ENCODE measurements around the gene RRP9.

The RRP9 gene

DNA sequence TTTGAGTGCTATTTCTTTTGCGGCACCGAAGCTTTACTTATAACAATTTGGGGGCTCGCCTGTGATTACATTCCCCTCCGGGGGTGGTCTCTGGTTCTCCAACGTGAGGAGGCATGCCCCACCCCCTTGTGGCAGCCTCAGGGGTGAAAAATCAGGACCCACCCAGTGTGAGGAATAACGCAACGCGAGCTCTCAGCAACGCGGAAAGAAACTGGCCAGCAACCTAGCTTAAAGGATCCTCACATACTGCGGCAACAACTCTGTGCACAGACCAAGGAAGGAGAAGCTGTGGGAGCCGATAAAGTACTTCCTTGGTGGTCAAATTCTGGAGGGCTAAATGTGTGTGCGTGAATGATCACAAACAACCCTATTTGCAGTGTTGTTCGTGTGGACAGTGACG is 44.3 kb downstream of the RRP9 start:
- Histone ChIP-seq H3K27me3 (no peaks in the 10 kb centered on the region), H3K36me3 (no peaks in the 10 kb centered on the region), H3K27ac (no peak overlapping the region), H3K4me3 (no peak overlapping the region), H3K9me3 (no peaks in the 10 kb centered on the region), H3K4me1 (no peaks in the 10 kb centered on the region)
- no peak for DNase-seq
- intact Hi-C loops (cut with DNase I; ENCODE audit: low total_unique reads) = no loop called here
- TF ChIP-seq, protein P1, sequence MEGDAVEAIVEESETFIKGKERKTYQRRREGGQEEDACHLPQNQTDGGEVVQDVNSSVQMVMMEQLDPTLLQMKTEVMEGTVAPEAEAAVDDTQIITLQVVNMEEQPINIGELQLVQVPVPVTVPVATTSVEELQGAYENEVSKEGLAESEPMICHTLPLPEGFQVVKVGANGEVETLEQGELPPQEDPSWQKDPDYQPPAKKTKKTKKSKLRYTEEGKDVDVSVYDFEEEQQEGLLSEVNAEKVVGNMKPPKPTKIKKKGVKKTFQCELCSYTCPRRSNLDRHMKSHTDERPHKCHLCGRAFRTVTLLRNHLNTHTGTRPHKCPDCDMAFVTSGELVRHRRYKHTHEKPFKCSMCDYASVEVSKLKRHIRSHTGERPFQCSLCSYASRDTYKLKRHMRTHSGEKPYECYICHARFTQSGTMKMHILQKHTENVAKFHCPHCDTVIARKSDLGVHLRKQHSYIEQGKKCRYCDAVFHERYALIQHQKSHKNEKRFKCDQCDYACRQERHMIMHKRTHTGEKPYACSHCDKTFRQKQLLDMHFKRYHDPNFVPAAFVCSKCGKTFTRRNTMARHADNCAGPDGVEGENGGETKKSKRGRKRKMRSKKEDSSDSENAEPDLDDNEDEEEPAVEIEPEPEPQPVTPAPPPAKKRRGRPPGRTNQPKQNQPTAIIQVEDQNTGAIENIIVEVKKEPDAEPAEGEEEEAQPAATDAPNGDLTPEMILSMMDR (IDR thresholded peaks at IDR 0.05) = no peak

DNA sequence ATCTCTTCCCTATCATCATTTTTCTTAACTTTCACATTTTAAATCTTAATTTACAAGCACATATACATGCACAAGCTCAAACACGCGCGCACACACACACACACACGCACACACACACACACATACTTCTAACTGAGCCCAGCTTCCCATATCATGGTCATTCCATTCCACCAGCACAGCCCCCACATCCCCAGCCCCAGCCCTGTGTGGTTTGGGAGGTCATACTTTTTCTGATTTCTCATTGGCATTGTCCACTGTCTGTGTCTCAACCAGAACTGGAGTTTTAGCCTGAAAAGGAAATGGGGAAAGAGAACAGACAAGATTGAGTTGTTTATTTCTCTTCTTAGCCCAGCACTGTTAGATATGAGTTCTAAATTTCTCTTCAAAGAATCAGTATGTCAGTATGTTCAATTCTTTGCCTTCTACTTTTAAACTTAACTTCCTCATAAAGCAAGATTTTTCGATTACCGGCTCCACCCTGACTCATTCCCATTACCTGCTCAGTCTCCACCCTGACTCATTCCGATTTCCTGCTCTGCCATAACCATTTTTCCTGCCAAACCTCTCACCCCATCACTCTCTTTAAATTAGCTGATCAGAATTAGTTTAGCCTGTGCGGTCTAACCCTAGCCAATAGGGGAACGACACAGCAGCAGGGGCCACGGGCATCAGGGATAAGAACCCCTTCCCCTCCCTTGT is 44.9 kb downstream of the RRP9 start:
- no peak overlapping the region for H3K4me3 ChIP-seq
- H3K4me1 ChIP-seq = no peaks in the 10 kb centered on the region
- no peaks in the 10 kb centered on the region for H3K36me3 ChIP-seq
- no peaks in the 10 kb centered on the region for H3K27me3 ChIP-seq
- TF ChIP-seq, protein P1 (IDR thresholded peaks at IDR 0.05) = no peak
- DNase-seq = no peak
- H3K27ac ChIP-seq = no peak overlapping the region
- H3K9me3 ChIP-seq = no peaks in the 10 kb centered on the region
- intact Hi-C loops (cut with DNase I; ENCODE audit: low total_unique reads) = no loop called here

DNA sequence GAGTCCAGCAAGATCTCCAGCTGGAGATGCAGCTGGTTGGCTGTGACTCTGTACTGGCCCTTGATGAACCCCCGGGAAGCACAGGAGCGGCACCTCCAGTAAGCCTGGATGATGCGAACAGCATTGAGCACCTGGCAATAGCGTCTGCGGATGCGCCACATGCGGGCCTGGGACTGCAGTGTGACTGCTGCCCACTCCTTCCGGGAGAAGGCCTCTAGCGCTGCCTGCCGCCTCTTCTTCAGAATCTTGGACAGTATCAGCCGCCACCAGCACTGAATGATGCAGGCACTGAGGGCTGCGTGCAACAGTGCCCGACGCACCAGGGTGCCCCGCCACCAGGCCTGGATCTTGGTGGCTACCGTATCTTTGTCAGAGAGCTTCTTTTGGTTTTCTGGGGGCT is 46.8 kb downstream of the RRP9 start:
- intact Hi-C loops (cut with DNase I; ENCODE audit: low total_unique reads) = no loop called here
- no peak overlapping the region for H3K27ac ChIP-seq
- no peaks in the 10 kb centered on the region for H3K4me1 ChIP-seq
- peaks cover 0 to 2% of the 10 kb centered on the region in 2 donors for H3K27me3 ChIP-seq
- H3K4me3 ChIP-seq = no peak overlapping the region
- no peaks in the 10 kb centered on the region for H3K36me3 ChIP-seq
- DNase-seq = no peak
- H3K9me3 ChIP-seq = no peaks in the 10 kb centered on the region
- TF ChIP-seq, protein P1 (IDR thresholded peaks at IDR 0.05) = no peak

DNA sequence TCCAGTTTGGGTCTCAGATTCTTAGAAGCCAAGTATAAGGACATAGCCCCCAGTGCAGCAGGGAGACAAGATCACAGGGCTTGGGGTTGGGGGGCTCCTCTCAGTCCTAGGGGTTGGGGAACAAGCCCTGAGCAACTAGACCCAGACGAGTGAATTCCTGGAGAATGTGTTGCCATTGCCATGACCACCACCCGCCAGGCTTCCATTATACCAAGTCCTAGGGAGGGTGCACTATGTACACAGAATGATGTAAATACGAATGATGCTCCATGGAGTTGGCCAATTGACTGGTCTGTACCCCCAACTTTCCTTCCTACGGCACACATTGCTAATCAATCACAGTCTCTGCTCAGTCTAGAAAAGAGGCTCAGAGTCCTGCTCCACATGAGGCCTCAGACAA is 47.3 kb downstream of the RRP9 start:
- H3K4me1 ChIP-seq = no peaks in the 10 kb centered on the region
- H3K4me3 ChIP-seq = no peak overlapping the region
- no peak overlapping the region for H3K27ac ChIP-seq
- H3K27me3 ChIP-seq = peaks cover 0 to 2% of the 10 kb centered on the region in 2 donors
- no peak for DNase-seq
- H3K36me3 ChIP-seq = no peaks in the 10 kb centered on the region
- intact Hi-C loops (cut with DNase I; ENCODE audit: low total_unique reads) = no loop called here
- no peaks in the 10 kb centered on the region for H3K9me3 ChIP-seq
- TF ChIP-seq, protein P1 (IDR thresholded peaks at IDR 0.05) = no peak

DNA sequence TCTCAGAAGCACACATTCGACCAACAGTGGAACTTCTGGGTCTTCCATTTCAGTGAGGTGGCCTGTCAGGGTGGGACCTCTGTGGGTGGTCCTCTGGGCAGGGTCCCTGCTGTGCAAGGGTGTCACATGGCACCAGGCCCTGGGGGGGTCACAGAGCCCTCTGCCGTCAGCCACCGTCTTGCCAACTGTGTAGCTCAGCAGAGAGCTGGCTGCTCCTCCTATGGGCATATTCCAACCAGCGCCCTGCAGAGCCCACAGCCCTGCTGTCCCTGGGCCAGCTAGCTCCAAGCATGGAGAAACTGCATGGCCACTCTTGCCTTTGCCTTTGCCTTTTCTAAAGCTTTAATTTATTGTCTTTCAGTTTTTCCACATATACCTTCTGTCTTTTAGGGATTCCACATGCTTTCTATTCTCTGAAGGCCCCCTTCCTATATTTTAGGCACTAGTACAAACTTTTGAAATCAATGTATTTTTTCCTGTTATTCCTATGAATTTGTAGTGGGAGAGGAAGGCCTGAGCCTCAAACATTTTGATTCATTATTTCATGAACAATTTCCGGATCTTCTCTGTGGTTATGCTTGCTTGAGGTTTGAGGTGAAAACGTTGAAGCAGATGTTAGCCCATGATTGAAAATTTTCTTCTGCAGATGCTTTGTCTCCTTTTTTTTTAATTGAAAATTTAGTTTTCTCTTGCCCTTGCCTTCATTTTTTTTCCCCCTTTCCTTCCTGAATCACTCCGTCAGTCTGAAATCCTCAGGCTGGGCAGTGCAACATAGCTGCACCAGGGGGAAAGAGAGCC is 50.3 kb downstream of the RRP9 start:
- TF ChIP-seq, protein P1 (IDR thresholded peaks at IDR 0.05) = no peak
- Histone ChIP-seq H3K27me3 (peaks cover 0 to 6% of the 10 kb centered on the region in 2 donors), H3K4me1 (no peaks in the 10 kb centered on the region), H3K36me3 (no peaks in the 10 kb centered on the region), H3K27ac (no peak overlapping the region), H3K4me3 (no peak overlapping the region), H3K9me3 (no peaks in the 10 kb centered on the region)
- no peak for DNase-seq
- intact Hi-C loops (cut with DNase I; ENCODE audit: low total_unique reads) = no loop called here

Measured in tibial artery (tissue), 4 donors.